Measurements from ENCODE around the gene HTATIP2.
"Not testable (repeated sequence)": the region's sequence is repeated elsewhere in the genome, so short reads cannot be mapped to it uniquely, and the experiment has no call there.

HTATIP2 gene

DNA sequence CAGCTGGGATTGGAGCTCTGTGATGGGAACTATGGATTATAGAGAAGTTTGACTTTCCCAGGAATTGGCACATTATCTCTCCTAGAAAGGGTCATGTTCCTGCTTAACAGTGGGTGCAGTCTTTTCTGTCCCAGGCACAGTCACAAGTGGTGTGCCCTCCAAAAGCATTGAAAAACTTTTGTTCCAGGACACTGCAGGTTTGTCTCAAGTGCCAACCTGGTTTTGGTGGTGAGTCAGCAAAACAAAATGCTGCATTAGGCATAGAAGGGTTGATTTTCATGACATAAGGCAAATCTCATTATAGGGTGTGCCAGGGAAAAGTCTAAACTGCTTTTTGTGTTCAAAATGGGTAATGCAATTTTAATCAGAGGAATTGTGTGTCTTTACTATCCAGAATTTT lies 4.9 kb downstream of the HTATIP2 start:
- peaks cover 4 to 31% (median 22%) of the 10 kb centered on the region in 5 donors for H3K4me1 ChIP-seq (ENCODE audit: control insufficient read depth in 5 of 5, insufficient read depth in 5 of 5, low read length in 5 of 5)
- H3K9ac ChIP-seq (ENCODE audit: low read length in 5 of 5) = no peak overlapping the region
- H3K27me3 ChIP-seq (ENCODE audit: control insufficient read depth in 5 of 5, insufficient read depth in 4 of 5, low read length in 5 of 5) = no peaks in the 10 kb centered on the region
- H3K36me3 ChIP-seq (ENCODE audit: control insufficient read depth in 5 of 5, insufficient read depth in 5 of 5, low read length in 5 of 5) = peaks cover 0 to 36% (median 7%) of the 10 kb centered on the region in 5 donors
- H3K27ac ChIP-seq (ENCODE audit: low read depth, low read length) = no peak overlapping the region
- H3K4me3 ChIP-seq (ENCODE audit: low read depth in 1 of 5, low read length in 5 of 5) = no peak overlapping the region
- H3K9me3 ChIP-seq (ENCODE audit: control insufficient read depth in 5 of 5, low read length in 5 of 5) = no peaks in the 10 kb centered on the region

DNA sequence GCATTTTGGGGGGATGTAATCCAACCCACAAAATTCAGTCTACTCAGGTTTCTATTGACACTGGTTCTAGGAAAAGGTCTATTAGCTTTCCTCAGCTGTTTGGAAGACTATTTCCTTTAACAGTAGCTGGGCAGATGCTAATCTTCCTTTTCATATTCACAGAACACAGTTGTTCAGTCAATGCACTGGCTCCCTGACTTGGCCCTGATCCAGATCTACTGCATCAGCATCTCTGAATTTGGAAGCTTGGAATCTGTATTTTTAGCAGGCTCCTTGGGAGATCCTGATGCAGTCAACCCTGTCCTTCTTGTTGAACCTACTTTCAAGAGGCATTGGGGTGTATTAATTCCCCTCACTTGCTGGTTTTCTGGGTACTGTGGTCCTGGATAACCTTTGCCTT lies 6.3 kb downstream of the HTATIP2 start:
- Histone ChIP-seq H3K9ac (ENCODE audit: low read length in 5 of 5) (no peak overlapping the region), H3K9me3 (ENCODE audit: control insufficient read depth in 5 of 5, low read length in 5 of 5) (no peaks in the 10 kb centered on the region), H3K27ac (ENCODE audit: low read depth, low read length) (no peak overlapping the region), H3K4me1 (ENCODE audit: control insufficient read depth in 5 of 5, insufficient read depth in 5 of 5, low read length in 5 of 5) (peaks cover 0 to 17% (median 11%) of the 10 kb centered on the region in 5 donors), H3K36me3 (ENCODE audit: control insufficient read depth in 5 of 5, insufficient read depth in 5 of 5, low read length in 5 of 5) (peaks cover 3 to 43% (median 7%) of the 10 kb centered on the region in 5 donors), H3K4me3 (ENCODE audit: low read depth in 1 of 5, low read length in 5 of 5) (no peak overlapping the region), H3K27me3 (ENCODE audit: control insufficient read depth in 5 of 5, insufficient read depth in 4 of 5, low read length in 5 of 5) (no peaks in the 10 kb centered on the region)

DNA sequence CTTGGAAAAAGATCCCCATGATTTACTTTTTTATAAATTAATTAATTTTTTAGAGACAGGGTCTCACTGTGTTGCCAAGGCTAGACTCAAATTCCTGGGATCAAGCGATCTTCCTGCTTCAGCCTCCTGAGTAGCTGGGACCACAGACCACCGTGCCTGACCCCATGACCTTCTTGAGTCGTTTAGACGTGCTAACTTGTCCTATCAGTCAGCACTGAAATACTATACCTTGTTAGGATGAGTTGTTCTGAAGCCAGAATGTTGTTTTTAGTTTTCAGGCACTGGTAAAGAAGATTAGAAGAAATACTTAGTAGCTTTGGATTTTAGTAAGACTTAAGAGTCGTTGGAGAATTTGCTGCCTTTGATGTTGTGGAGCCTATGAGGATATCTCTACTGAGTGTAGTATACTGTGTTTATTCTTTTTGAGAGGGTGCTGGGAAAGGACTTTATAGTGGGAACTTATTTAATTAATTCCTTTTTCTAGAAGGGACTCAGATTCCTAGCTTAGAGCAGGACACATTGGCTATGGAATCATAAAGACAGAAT lies 8.6 kb downstream of the HTATIP2 start:
- Histone ChIP-seq H3K4me3 (ENCODE audit: low read depth in 1 of 5, low read length in 5 of 5) (no peak overlapping the region), H3K27ac (ENCODE audit: low read depth, low read length) (no peak overlapping the region), H3K9ac (ENCODE audit: low read length in 5 of 5) (no peak overlapping the region), H3K4me1 (ENCODE audit: control insufficient read depth in 5 of 5, insufficient read depth in 5 of 5, low read length in 5 of 5) (peaks cover 0 to 3% (median 3%) of the 10 kb centered on the region in 5 donors), H3K27me3 (ENCODE audit: control insufficient read depth in 5 of 5, insufficient read depth in 4 of 5, low read length in 5 of 5) (no peaks in the 10 kb centered on the region), H3K36me3 (ENCODE audit: control insufficient read depth in 5 of 5, insufficient read depth in 5 of 5, low read length in 5 of 5) (peaks cover 8 to 57% (median 11%) of the 10 kb centered on the region in 5 donors), H3K9me3 (ENCODE audit: control insufficient read depth in 5 of 5, low read length in 5 of 5) (no peaks in the 10 kb centered on the region)

DNA sequence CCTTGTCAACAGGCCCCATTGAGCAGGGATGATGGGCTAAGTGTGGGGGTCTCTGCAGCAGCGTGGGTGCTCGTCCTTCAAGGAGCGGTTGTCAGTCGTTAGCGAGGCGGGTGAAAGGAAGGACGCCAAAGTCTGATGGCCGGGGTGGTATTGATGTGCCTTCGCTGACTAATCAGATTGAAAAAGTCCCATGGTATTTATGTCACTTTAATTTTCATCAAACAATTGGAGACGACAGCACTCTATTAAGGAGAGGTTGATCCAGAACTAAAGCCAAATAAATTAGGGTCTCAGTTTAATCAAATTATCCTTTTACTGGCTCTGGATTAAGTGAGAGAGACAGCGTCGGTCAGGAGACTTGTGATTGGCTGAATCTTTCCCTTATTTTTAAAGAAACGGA lies 9.6 kb downstream of the HTATIP2 start:
- Histone ChIP-seq H3K4me3 (ENCODE audit: low read depth in 1 of 5, low read length in 5 of 5) (no peak overlapping the region), H3K36me3 (ENCODE audit: control insufficient read depth in 5 of 5, insufficient read depth in 5 of 5, low read length in 5 of 5) (peaks cover 15 to 67% (median 18%) of the 10 kb centered on the region in 5 donors), H3K27me3 (ENCODE audit: control insufficient read depth in 5 of 5, insufficient read depth in 4 of 5, low read length in 5 of 5) (no peaks in the 10 kb centered on the region), H3K27ac (ENCODE audit: low read depth, low read length) (no peak overlapping the region), H3K9ac (ENCODE audit: low read length in 5 of 5) (peak overlapping the region in 1 of 5 donors; percentile 8), H3K9me3 (ENCODE audit: control insufficient read depth in 5 of 5, low read length in 5 of 5) (no peaks in the 10 kb centered on the region), H3K4me1 (ENCODE audit: control insufficient read depth in 5 of 5, insufficient read depth in 5 of 5, low read length in 5 of 5) (no peaks in the 10 kb centered on the region)

DNA sequence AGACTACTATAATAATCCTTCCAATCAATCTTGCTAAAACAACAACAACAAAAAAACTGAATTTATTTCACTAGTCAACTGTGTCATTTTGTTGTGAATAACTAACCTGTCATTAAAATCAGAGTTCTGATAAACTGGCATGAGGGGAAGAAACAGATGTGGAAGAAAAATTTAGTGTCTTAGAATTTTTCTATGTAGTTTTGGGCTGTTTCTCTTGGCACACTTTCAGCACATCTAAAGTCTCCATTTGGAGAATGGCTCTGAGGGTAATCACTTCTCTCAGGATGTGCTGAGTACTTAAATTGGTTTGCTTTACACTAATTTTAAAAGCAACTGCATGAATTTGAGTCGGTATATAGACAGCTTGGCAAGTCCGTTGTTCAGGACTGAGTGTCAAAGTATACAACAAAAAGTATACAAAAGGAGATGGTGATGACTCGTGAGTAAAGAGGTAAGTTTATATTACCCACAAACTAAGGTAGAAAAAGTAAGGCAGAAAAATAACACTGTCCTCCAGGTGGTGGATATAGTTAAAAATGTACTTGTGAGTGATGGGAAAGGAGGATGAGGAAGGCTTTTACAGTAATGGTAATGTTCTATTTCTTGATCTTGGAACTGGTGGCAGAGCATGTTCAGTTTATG lies 10.2 kb downstream of the HTATIP2 start:
- Histone ChIP-seq H3K36me3 (ENCODE audit: control insufficient read depth in 5 of 5, insufficient read depth in 5 of 5, low read length in 5 of 5) (peaks cover 16 to 67% (median 19%) of the 10 kb centered on the region in 5 donors), H3K4me3 (ENCODE audit: low read depth in 1 of 5, low read length in 5 of 5) (no peak overlapping the region), H3K9ac (ENCODE audit: low read length in 5 of 5) (no peak overlapping the region), H3K27me3 (ENCODE audit: control insufficient read depth in 5 of 5, insufficient read depth in 4 of 5, low read length in 5 of 5) (no peaks in the 10 kb centered on the region), H3K4me1 (ENCODE audit: control insufficient read depth in 5 of 5, insufficient read depth in 5 of 5, low read length in 5 of 5) (no peaks in the 10 kb centered on the region), H3K27ac (ENCODE audit: low read depth, low read length) (no peak overlapping the region), H3K9me3 (ENCODE audit: control insufficient read depth in 5 of 5, low read length in 5 of 5) (no peaks in the 10 kb centered on the region)

DNA sequence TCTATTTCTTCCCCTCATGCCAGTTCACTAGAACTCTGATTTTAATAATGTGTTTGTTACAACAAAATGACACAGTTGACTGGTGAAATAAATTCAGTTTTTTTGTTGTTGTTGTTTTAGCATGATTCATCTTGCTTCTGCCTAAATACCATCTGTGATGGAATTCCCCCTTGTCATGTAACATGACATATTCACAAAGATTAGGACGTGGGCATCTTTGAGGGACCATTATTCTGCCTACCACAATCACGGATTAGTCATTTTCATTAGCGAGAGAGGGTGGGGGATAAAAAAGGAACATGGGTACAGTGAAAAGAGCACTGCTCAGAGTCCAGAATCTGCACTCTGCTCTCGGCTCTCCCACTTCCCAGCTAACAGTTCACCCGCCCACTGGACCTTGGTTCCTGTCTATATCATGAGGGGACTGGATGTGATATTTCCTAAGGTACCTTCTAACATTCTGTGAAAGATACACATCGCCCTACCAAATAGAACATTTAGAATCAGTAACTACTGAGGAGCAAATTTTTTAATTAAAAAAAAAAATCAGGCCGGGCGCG lies 11.3 kb downstream of the HTATIP2 start:
- H3K9ac ChIP-seq (ENCODE audit: low read length in 5 of 5) = no peak overlapping the region
- no peaks in the 10 kb centered on the region for H3K27me3 ChIP-seq (ENCODE audit: control insufficient read depth in 5 of 5, insufficient read depth in 4 of 5, low read length in 5 of 5)
- H3K27ac ChIP-seq (ENCODE audit: low read depth, low read length) = no peak overlapping the region
- no peaks in the 10 kb centered on the region for H3K4me1 ChIP-seq (ENCODE audit: control insufficient read depth in 5 of 5, insufficient read depth in 5 of 5, low read length in 5 of 5)
- peaks cover 18 to 74% (median 27%) of the 10 kb centered on the region in 5 donors for H3K36me3 ChIP-seq (ENCODE audit: control insufficient read depth in 5 of 5, insufficient read depth in 5 of 5, low read length in 5 of 5)
- no peaks in the 10 kb centered on the region for H3K9me3 ChIP-seq (ENCODE audit: control insufficient read depth in 5 of 5, low read length in 5 of 5)
- no peak overlapping the region for H3K4me3 ChIP-seq (ENCODE audit: low read depth in 1 of 5, low read length in 5 of 5)

DNA sequence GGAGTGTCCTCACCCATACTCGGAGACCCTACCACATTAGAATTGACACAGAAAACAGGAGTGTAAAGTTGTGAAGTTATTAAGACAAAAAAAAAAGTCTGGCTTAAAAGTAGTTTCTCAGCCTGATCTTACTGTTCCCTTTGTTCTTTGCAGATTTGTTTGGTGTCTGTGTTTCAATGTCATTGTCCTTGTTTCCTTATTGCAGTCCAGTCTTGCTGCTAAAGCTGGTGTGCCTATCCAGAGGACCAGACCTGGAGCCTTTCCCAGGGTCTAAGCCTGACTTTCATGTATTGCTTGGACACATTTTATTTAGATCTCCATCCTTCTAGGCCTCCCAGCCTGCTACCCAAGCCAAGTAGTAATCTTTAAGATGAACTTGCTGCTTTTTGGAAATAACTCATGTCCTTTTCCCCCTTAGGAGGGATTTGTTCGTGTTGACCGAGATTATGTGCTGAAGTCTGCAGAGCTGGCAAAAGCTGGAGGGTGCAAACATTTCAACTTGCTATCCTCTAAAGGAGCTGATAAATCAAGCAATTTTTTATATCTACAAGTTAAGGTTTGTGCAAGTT lies 12.7 kb downstream of the HTATIP2 start:
- no peak overlapping the region for H3K9ac ChIP-seq (ENCODE audit: low read length in 5 of 5)
- no peaks in the 10 kb centered on the region for H3K4me1 ChIP-seq (ENCODE audit: control insufficient read depth in 5 of 5, insufficient read depth in 5 of 5, low read length in 5 of 5)
- no peak overlapping the region for H3K27ac ChIP-seq (ENCODE audit: low read depth, low read length)
- peaks cover 18 to 70% (median 30%) of the 10 kb centered on the region in 5 donors for H3K36me3 ChIP-seq (ENCODE audit: control insufficient read depth in 5 of 5, insufficient read depth in 5 of 5, low read length in 5 of 5)
- no peak overlapping the region for H3K4me3 ChIP-seq (ENCODE audit: low read depth in 1 of 5, low read length in 5 of 5)
- no peaks in the 10 kb centered on the region for H3K27me3 ChIP-seq (ENCODE audit: control insufficient read depth in 5 of 5, insufficient read depth in 4 of 5, low read length in 5 of 5)
- H3K9me3 ChIP-seq (ENCODE audit: control insufficient read depth in 5 of 5, low read length in 5 of 5) = no peaks in the 10 kb centered on the region

DNA sequence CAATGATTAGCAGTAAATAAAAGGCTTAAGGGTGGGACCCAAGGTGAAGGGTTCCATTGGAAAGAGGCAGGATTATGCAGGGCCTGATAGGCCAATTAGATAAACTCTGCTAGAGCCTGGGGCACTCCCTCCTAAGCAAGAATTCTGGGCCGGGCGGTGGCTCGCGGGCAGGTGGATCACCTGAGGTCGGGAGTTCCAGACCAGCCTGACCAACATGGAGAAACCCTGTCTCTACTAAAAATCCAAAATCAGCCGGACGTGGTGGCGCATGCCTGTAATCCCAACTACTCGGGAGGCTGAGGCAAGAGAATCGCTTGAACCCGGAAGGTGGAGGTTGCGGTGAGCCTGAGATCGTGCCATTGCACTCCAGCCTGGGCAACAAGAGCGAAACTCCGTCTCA lies 22.5 kb downstream of the HTATIP2 start:
- Histone ChIP-seq H3K36me3 (ENCODE audit: control insufficient read depth in 5 of 5, insufficient read depth in 5 of 5, low read length in 5 of 5) (peaks cover 12 to 28% (median 14%) of the 10 kb centered on the region in 5 donors), H3K4me1 (ENCODE audit: control insufficient read depth in 5 of 5, insufficient read depth in 5 of 5, low read length in 5 of 5) (peaks cover 0 to 25% (median 19%) of the 10 kb centered on the region in 5 donors)
- H3K27me3 ChIP-seq (ENCODE audit: control insufficient read depth in 5 of 5, insufficient read depth in 4 of 5, low read length in 5 of 5); H3K27ac ChIP-seq (ENCODE audit: low read depth, low read length); H3K4me3 ChIP-seq (ENCODE audit: low read depth in 1 of 5, low read length in 5 of 5); H3K9me3 ChIP-seq (ENCODE audit: control insufficient read depth in 5 of 5, low read length in 5 of 5); H3K9ac ChIP-seq (ENCODE audit: low read length in 5 of 5): not testable (repeated sequence)

DNA sequence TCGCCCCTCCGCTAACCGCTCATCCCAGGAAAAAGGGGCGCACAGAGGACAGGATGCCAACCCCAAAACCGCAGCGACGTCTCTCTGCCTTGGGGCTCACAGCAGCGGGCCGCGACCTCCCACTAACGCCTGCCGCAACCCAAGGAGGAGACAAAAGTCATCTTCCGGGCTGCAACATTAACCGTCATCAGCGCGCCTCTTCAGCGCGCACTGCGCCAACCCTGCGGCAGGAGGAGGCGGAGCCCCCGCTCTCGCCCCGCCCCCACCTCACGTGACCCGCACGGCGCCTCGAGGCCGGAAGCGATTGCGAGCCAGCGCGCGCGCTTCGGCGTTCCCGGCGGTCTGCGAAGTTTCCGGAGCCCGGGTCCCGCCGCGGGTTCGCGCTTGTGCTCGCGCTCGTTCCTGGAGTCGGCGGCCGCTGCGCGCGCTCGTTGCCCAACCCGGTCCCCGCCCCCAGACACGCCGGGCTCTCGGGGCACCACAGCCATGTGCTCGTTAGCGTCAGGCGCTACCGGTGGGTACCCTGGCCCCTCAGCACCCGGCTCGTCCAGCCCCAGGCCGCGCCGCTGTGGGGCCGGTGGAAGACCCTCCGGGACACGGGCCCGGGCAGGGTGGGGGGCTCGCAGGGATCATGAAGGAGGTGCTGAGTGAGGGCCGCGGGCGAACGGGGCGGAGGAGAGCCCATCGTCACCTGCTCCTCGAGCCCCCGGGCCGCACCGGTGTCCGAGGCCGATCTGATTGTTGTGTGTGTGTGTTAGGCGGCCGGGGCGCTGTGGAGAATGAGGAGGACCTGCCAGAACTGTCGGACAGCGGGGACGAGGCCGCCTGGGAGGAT lies 24.0 kb downstream of the HTATIP2 start, which contains the start of gene PRMT3:
TSS of gene PRMT3 (plus strand) at position 456 of the 835 bp plus-strand sequence. CDS start at position 487, 31 bp downstream.
- H3K27ac ChIP-seq (ENCODE audit: low read depth, low read length) = peak within 1 kb of the TSS; percentile 82
- H3K4me1 ChIP-seq (ENCODE audit: control insufficient read depth in 5 of 5, insufficient read depth in 5 of 5, low read length in 5 of 5) = peaks cover 0 to 25% (median 19%) of the 10 kb centered on the region in 5 donors
- no peaks in the 10 kb centered on the region for H3K27me3 ChIP-seq (ENCODE audit: control insufficient read depth in 5 of 5, insufficient read depth in 4 of 5, low read length in 5 of 5)
- H3K4me3 ChIP-seq (ENCODE audit: low read depth in 1 of 5, low read length in 5 of 5) = peak within 1 kb of the TSS; percentile 87 to 100 (median 95)
- peaks cover 9 to 22% (median 10%) of the 10 kb centered on the region in 5 donors for H3K36me3 ChIP-seq (ENCODE audit: control insufficient read depth in 5 of 5, insufficient read depth in 5 of 5, low read length in 5 of 5)
- H3K9ac ChIP-seq (ENCODE audit: low read length in 5 of 5) = peak within 1 kb of the TSS; percentile 75 to 93 (median 90)
- H3K9me3 ChIP-seq (ENCODE audit: control insufficient read depth in 5 of 5, low read length in 5 of 5) = no peaks in the 10 kb centered on the region

Measured in subcutaneous abdominal adipose tissue (tissue), 5 donors.